ENCODE results near the gene LIMCH1.

LIMCH1 gene

GRCh38 chr4:41569961-41570360 lies 32.0 kb downstream of the LIMCH1 start:
- DNase-seq = no peak

- DNase-seq = no peak
Measured at GRCh38 chr4:41571422-41571821, 33.5 kb downstream of the LIMCH1 start.

- DNase-seq = no peak
Measured at GRCh38 chr4:41572516-41572915, 34.6 kb downstream of the LIMCH1 start.

- DNase-seq = no peak
Measured at GRCh38 chr4:41572956-41573355, 35.0 kb downstream of the LIMCH1 start.

- DNase-seq = no peak
Measured at GRCh38 chr4:41573502-41574001, 35.6 kb downstream of the LIMCH1 start.

GRCh38 chr4:41575207-41575606 lies 37.2 kb downstream of the LIMCH1 start:
- DNase-seq = no peak

- DNase-seq = no peak
Measured at GRCh38 chr4:41575665-41576064, 37.7 kb downstream of the LIMCH1 start.

GRCh38 chr4:41579043-41579442 lies 41.1 kb downstream of the LIMCH1 start:
- DNase-seq = no peak

GRCh38 chr4:41579526-41579925 lies 41.6 kb downstream of the LIMCH1 start:
- no peak for DNase-seq

- DNase-seq = no peak
Measured at GRCh38 chr4:41580007-41580406, 42.0 kb downstream of the LIMCH1 start.

- DNase-seq = no peak
Measured at GRCh38 chr4:41586675-41587225, 48.8 kb downstream of the LIMCH1 start.

- no peak for DNase-seq
Measured at GRCh38 chr4:41587286-41587685, 49.3 kb downstream of the LIMCH1 start.

GRCh38 chr4:41590591-41590990 lies 52.6 kb downstream of the LIMCH1 start:
- no peak for DNase-seq

GRCh38 chr4:41594432-41594831 lies 56.5 kb downstream of the LIMCH1 start:
- DNase-seq = no peak

- no peak for DNase-seq
Measured at GRCh38 chr4:41597494-41597893, 59.5 kb downstream of the LIMCH1 start.

- DNase-seq = no peak
Measured at GRCh38 chr4:41598580-41598979, 60.6 kb downstream of the LIMCH1 start.

- no peak for DNase-seq
Measured at GRCh38 chr4:41599192-41599786, 61.3 kb downstream of the LIMCH1 start.

GRCh38 chr4:41600243-41600912 lies 62.4 kb downstream of the LIMCH1 start:
- DNase-seq = no peak

- DNase-seq = no peak
Measured at GRCh38 chr4:41601025-41601424, 63.1 kb downstream of the LIMCH1 start.

- no peak for DNase-seq
Measured at GRCh38 chr4:41602113-41602512, 64.2 kb downstream of the LIMCH1 start.

- DNase-seq = no peak
Measured at GRCh38 chr4:41602886-41603498, 65.0 kb downstream of the LIMCH1 start.

- DNase-seq = no peak
Measured at GRCh38 chr4:41609851-41610250, 71.9 kb downstream of the LIMCH1 start.

- no peak for DNase-seq
Measured at GRCh38 chr4:41610474-41610873, 72.5 kb downstream of the LIMCH1 start.
